CD14-positive monocyte (primary cell): ENCODE measurements around the gene INKA1. TPM values are rescaled to one million over a fixed set of nuclear protein-coding genes. Genes with fewer than 3 reads are reported as not detected.
A peak's percentile ranks its signal among the peaks of the same experiment; 100 is the strongest.

Experiments
- DNase-seq, 3 donors: peaks; one replicate each; pipeline ENCODE4 v3.0.0-alpha.2; 2011 to 2022
- H2AFZ ChIP-seq: 2 replicates; pipeline ENCODE4 v1.6.0; 2012; ENCODE audit warnings: mild to moderate bottlenecking, low read depth, low read length, inconsistent platforms; ENCODE audit not compliant: insufficient read depth, poor library complexity, severe bottlenecking
- H3K27ac ChIP-seq, 2 donors: 1 replicate in 1 of 2; 2 replicates in 1 of 2; pipeline ENCODE4 v1.5.1; 2012 to 2013; ENCODE audit warnings: low read length in 2 of 2, control low read depth in 1 of 2, inconsistent platforms in 1 of 2, low read depth in 1 of 2, mild to moderate bottlenecking in 1 of 2
- H3K27me3 ChIP-seq, 2 donors: one replicate each; pipeline versions ENCODE4 v1.6.0 to v1.6.1; 2011 to 2013; ENCODE audit warnings: low read length in 2 of 2; ENCODE audit not compliant: control insufficient read depth in 2 of 2, insufficient read depth in 2 of 2
- H3K36me3 ChIP-seq, 2 donors: replicated peaks in 1 of 2; 1 replicate in 1 of 2; 2 replicates in 1 of 2; pipeline versions ENCODE4 v1.5.1 to v1.6.1; 2012 to 2013; ENCODE audit warnings: low read length in 2 of 2, control low read depth in 1 of 2, inconsistent platforms in 1 of 2, mild to moderate bottlenecking in 1 of 2; ENCODE audit not compliant: insufficient read depth in 2 of 2, control insufficient read depth in 1 of 2
- H3K4me1 ChIP-seq, 2 donors: 1 replicate in 1 of 2; 2 replicates in 1 of 2; pipeline versions ENCODE4 v1.5.1 to v1.6.1; 2012 to 2013; ENCODE audit warnings: low read length in 2 of 2, control low read depth in 1 of 2, inconsistent platforms in 1 of 2, mild to moderate bottlenecking in 1 of 2, moderate library complexity in 1 of 2; ENCODE audit not compliant: insufficient read depth in 2 of 2, control insufficient read depth in 1 of 2
- H3K4me2 ChIP-seq: replicated peaks from 2 replicates; pipeline ENCODE3; 2012; ENCODE audit warnings: low read length, moderate library complexity, mild to moderate bottlenecking; ENCODE audit not compliant: poor library complexity, severe bottlenecking; ENCODE audit errors: extremely low read depth
- H3K4me3 ChIP-seq, 3 experiments: fragments of 200-600 bp in 1 of 3; sonication (generic) in 1 of 3; replicated peaks in 1 of 3; 1 replicate in 2 of 3; 2 replicates in 1 of 3; pipeline ENCODE4 v1.5.1; 2011 to 2013; ENCODE audit warnings: low read length in 3 of 3, mild to moderate bottlenecking in 3 of 3, control low read depth in 2 of 3, low read depth in 2 of 3, inconsistent platforms in 1 of 3, moderate library complexity in 1 of 3
- H3K79me2 ChIP-seq: 2 replicates; pipeline ENCODE4 v1.6.0; 2012; ENCODE audit warnings: mild to moderate bottlenecking, control low read depth, inconsistent platforms, low read length, moderate library complexity; ENCODE audit not compliant: insufficient read depth
- H3K9ac ChIP-seq: 2 replicates; pipeline ENCODE4 v1.6.0; 2017; ENCODE audit warnings: low read length, mild to moderate bottlenecking; ENCODE audit not compliant: insufficient read depth, poor library complexity, severe bottlenecking
- H3K9me3 ChIP-seq, 2 donors: replicated peaks in 1 of 2; 1 replicate in 1 of 2; 2 replicates in 1 of 2; pipeline versions ENCODE4 v1.5.1 to v1.6.1; 2012 to 2013; ENCODE audit warnings: low read length in 2 of 2, control low read depth in 1 of 2; ENCODE audit not compliant: control insufficient read depth in 1 of 2, insufficient read depth in 1 of 2
- H4K20me1 ChIP-seq: 2 replicates; pipeline ENCODE4 v1.6.0; 2012; ENCODE audit warnings: mild to moderate bottlenecking, low read length, control low read depth, moderate library complexity; ENCODE audit not compliant: insufficient read depth
- H3K27ac Mint-ChIP-seq, 7 donors: one replicate each; pipeline ENCODE4 v1.8.0; 2020; ENCODE audit warnings: mild to moderate bottlenecking in 7 of 7, mixed read lengths in 7 of 7, moderate library complexity in 6 of 7, inconsistent platforms in 2 of 7
- H3K27me3 Mint-ChIP-seq, 3 donors: one replicate each; pipeline ENCODE4 v1.8.0; 2021 to 2022; ENCODE audit warnings: low read depth in 3 of 3, mild to moderate bottlenecking in 3 of 3, mixed read lengths in 3 of 3, moderate library complexity in 3 of 3, inconsistent platforms in 1 of 3
- H3K36me3 Mint-ChIP-seq, 2 donors: one replicate each; pipeline ENCODE4 v1.8.0; 2020; ENCODE audit warnings: mixed read lengths in 2 of 2, inconsistent platforms in 1 of 2, mild to moderate bottlenecking in 1 of 2
- H3K4me1 Mint-ChIP-seq: one replicate; pipeline ENCODE4 v1.8.0; 2020; ENCODE audit warnings: mild to moderate bottlenecking, mixed read lengths
- H3K4me3 Mint-ChIP-seq, 2 donors: one replicate each; pipeline ENCODE4 v1.8.0; 2020; ENCODE audit warnings: mild to moderate bottlenecking in 2 of 2, mixed read lengths in 2 of 2, moderate library complexity in 1 of 2
- H3K9me3 Mint-ChIP-seq, 7 donors: one replicate each; pipeline ENCODE4 v1.8.0; 2020 to 2022; ENCODE audit warnings: mixed read lengths in 7 of 7, mild to moderate bottlenecking in 6 of 7, moderate library complexity in 6 of 7, inconsistent platforms in 2 of 7
- CTCF ChIP-seq: fragments of 200-600 bp; IDR thresholded peaks from one replicate; pipeline ENCODE4 v1.8.0; 2022; ENCODE audit warnings: antibody characterized with exemption, mild to moderate bottlenecking
- WGBS: methylation state at CpG from one replicate; pipeline ENCODE4 v1.1.5; 2013; ENCODE audit warnings: missing lambda C conversion rate; ENCODE audit not compliant: insufficient coverage; 5-methylcytosine and 5-hydroxymethylcytosine counted together
- intact Hi-C, 2 donors: fragments of 100-400 bp; cut with micrococcal nuclease; formaldehyde crosslinking; loops; one replicate each; pipeline versions ENCODE4 v1.15.0 to v1.15.1; 2023
- polyA plus RNA-seq, 3 donors: library from polyadenylated mRNA; depleted of rRNA in 1 of 3; unstranded in 2 of 3; stranded (reverse) in 1 of 3; fragments of 300-500 nt in 2 of 3; fragments of >200 nt in 1 of 3; fragmentation: Illumina TruSeq in 2 of 3; gene quantifications; 1 replicate in 2 of 3; 2 replicates in 1 of 3; pipeline ENCODE4 v1.2.3, GENCODE V29; 2012 to 2021

INKA1 gene
- polyA plus RNA-seq, 3 donors = 0.43 to 1.3 (median 1.3) TPM

- peak; percentile 82 for TF ChIP-seq CTCF
- no peaks in the 10 kb centered on the region for H3K27me3 ChIP-seq
- peak; percentile 71 to 78 (median 78) for DNase-seq
- WGBS = 0% methylated on average over 3 of the region's 6 CpGs
- H3K4me3 ChIP-seq = no peak overlapping the region
- H3K9me3 Mint-ChIP-seq = no peaks in the 10 kb centered on the region
- H3K9ac ChIP-seq = no peak overlapping the region
- H4K20me1 ChIP-seq = no peaks in the 10 kb centered on the region
- intact Hi-C loops = loop anchor here (1.0 to 5.0 kb wide), 3 partner anchors 36 to 137 kb away; partner anchors contain the start of gene INKA1 (in 1 of the 2)
- H3K36me3 Mint-ChIP-seq = peaks cover 21 to 51% of the 10 kb centered on the region in 2 donors
- H3K4me1 ChIP-seq = no peaks in the 10 kb centered on the region
- H3K27ac Mint-ChIP-seq = peak overlapping the region in 5 of 7 donors; percentile 23 to 63 (median 45)
- H2AFZ ChIP-seq = peak overlapping the region; percentile 63
- H3K79me2 ChIP-seq = no peaks in the 10 kb centered on the region
- H3K4me3 Mint-ChIP-seq = no peak overlapping the region
- H3K27me3 Mint-ChIP-seq = no peaks in the 10 kb centered on the region
- no peaks in the 10 kb centered on the region for H3K9me3 ChIP-seq
- H3K4me1 Mint-ChIP-seq = no peaks in the 10 kb centered on the region
- H3K27ac ChIP-seq = no peak overlapping the region
- peaks cover 9 to 38% of the 10 kb centered on the region in 2 donors for H3K36me3 ChIP-seq
- H3K4me2 ChIP-seq = no peak overlapping the region
Observed at GRCh38 chr3:49839193-49839809, 36.2 kb downstream of the INKA1 start.

- H3K4me1 ChIP-seq = no peaks in the 10 kb centered on the region
- no peak overlapping the region for H3K27ac ChIP-seq
- H3K79me2 ChIP-seq = no peaks in the 10 kb centered on the region
- H3K27ac Mint-ChIP-seq = peak overlapping the region in 1 of 7 donors; percentile 47
- H3K36me3 Mint-ChIP-seq = peaks cover 22 to 50% of the 10 kb centered on the region in 2 donors
- no peak overlapping the region for H3K4me2 ChIP-seq
- WGBS = 100% methylated on average over 1 of the region's 2 CpGs
- no peak overlapping the region for H2AFZ ChIP-seq
- H3K9me3 ChIP-seq = no peaks in the 10 kb centered on the region
- no peak overlapping the region for H3K4me3 Mint-ChIP-seq
- H3K27me3 ChIP-seq = no peaks in the 10 kb centered on the region
- no peak overlapping the region for H3K9ac ChIP-seq
- TF ChIP-seq CTCF = no peak
- no peak overlapping the region for H3K4me3 ChIP-seq
- peaks cover 11 to 44% of the 10 kb centered on the region in 2 donors for H3K36me3 ChIP-seq
- intact Hi-C loops = no loop called here
- DNase-seq = no peak
- H3K27me3 Mint-ChIP-seq = peaks cover 0 to 1% (median 0%) of the 10 kb centered on the region in 3 donors
- H3K4me1 Mint-ChIP-seq = no peaks in the 10 kb centered on the region
- H4K20me1 ChIP-seq = no peaks in the 10 kb centered on the region
- H3K9me3 Mint-ChIP-seq = no peaks in the 10 kb centered on the region
Observed at GRCh38 chr3:49840388-49840787, 37.3 kb downstream of the INKA1 start.
